Effector CD8-positive, alpha-beta T cell (primary cell): Measurements from ENCODE around the gene CACNG6.
A peak's percentile ranks its signal among the peaks of the same experiment; 100 is the strongest.
"Not testable (repeated sequence)": the region's sequence is repeated elsewhere in the genome, so short reads cannot be mapped to it uniquely, and the experiment has no call there.

Experiments used
- DNase-seq: peaks from one replicate; lab custom pipeline; 2025; lab: John Stamatoyannopoulos, UW

CACNG6 gene

GRCh38 chr19:54002495-54003315, 11.3 kb downstream of the CACNG6 start:
- DNase-seq = no peak

GRCh38 chr19:54009440-54009839, 18.0 kb downstream of the CACNG6 start:
- no peak for DNase-seq

DNA sequence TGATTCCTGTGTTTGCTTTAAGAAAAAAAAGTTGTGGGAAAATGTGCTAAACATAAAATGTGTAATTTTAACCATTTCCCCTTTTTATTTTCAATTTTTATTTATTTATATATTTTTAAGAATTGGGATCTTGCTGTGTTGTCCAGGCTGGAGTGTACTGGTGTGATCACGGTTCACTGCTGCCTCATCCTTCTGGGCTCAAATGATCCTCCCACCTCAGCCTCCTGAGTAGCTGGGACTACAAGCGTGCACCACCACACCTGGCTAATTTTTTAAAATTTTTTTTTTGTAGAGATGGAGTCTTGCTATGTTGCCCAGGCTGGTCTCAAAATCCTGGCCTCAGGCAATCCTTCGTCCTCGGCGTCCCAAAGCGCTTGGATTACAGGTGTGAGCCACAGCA, 19.0 kb downstream of the CACNG6 start:
- no peak for DNase-seq

DNA sequence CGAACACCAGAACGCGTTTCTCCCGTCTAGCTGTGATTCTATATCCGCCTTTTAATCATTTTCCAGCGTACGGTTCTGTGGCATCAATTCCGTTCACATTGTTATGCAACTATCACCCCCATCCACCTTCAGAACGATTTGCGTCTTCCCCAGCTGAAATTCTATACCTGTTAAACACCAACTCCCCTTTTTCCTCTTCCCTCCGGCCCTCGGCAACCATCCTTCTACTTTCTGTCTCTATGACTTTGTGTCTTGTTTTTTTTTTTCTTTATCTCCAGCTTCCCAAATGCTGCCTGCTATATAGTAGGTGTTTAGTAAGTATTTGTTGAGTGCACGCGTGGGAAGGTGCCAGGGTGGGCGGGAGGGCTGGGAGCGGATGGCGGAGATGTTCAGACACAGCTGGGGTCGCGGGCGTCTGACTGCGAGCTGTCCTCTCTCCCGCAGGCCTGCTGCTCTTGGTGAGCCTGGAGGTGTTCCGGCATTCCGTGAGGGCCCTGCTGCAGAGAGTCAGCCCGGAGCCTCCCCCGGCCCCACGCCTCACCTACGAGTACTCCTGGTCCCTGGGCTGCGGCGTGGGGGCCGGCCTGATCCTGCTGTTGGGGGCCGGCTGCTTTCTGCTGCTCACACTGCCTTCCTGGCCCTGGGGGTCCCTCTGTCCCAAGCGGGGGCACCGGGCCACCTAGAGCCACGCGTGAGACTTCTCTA, 20.2 kb downstream of the CACNG6 start:
- DNase-seq = no peak

GRCh38 chr19:54013866-54014265, 22.4 kb downstream of the CACNG6 start:
- no peak for DNase-seq

DNA sequence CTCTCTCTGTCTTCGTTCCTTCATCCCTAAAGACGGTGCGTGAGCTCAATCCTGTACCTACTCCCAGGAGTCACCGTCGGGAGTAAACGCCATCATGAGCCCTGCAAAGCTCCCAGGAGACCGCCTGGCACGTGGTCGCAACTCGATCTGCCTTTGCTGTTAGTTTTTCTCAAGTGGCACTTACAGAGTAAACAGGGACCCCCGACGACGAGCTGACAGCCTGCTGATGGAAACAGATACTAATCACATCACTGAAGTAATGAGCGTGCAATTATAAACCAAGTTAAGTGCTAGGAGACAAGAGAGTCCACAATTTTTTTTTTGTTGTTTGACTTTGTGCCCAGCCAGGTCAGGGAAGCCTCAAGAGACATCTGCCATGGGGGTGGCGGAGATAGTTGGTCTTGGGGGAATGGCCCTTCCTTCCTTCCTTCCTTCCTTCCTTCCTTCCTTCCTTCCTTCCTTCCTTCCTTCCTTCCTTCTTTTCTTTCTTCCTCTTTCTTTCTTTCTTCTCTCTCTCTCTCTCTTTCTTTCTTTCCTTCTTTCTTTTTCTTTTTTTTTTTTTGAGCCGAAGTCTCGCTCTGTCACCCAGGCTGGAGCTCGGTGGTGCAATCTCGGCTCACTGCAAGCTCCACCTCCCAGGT, 23.6 kb downstream of the CACNG6 start:
- DNase-seq = no peak

DNA sequence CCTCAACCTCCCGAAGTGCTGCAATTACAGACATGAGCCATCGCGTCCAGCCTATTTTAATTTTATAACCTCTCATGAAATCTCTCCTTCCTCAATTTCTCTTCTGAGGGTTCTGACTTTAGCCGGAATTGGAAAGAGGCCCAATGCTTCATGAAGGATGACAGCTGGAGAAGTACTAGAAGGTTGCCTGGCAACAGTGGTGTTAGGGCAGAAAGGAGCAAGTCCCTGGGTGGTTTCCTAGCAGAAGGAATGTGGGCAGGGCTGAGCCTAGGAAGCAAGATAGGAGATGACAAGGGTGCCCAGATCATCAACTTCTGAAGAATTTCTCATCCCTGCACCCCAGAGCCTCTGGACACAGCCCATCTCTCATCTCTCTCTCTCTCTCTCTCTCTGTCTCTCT, 25.8 kb downstream of the CACNG6 start:
- DNase-seq = no peak

GRCh38 chr19:54021363-54021762, 29.9 kb downstream of the CACNG6 start:
- DNase-seq = no peak

DNA sequence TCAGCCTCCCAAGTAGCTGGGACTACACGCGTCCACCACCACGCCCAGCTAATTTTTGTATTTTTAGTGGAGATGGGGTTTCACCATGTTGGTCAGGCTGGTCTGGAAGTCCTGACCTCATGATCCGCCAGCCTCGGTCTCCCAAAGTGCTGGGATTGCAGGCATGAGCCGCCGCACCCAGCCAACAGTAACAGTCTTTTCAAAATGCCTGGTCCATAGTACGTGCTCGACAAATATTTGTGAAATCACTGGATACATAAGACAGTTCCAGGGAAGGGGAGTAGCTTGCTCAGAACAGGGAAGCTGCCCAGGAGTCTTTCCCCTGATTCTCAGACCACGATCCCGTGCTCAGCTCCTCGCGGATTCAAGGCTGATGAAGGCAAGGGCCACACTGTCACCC, 30.5 kb downstream of the CACNG6 start:
- DNase-seq = no peak

DNA sequence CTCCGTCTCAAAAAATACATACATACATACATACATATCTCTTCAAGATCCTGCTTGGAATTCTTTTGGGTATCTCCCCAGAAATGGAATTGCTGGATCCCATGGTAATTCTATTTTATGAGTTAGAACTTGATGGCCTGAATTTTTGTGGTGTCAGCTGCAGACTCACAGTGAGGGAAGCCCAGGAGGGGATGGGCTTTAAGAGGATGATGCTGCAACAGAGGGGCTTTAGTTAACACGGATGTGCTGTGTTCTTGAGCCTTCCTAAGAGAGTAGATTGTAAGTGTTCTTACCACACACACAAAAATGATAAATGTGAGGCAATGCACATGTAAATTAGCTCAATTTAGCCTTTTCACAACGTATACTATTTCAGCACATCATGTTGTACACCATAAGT, 31.8 kb downstream of the CACNG6 start:
- no peak for DNase-seq

- no peak for DNase-seq
These were observed 33.2 kb downstream of the CACNG6 start for GRCh38 chr19:54024660-54025059.

- DNase-seq = no peak
These were observed 35.2 kb downstream of the CACNG6 start for GRCh38 chr19:54026656-54027055.

DNA sequence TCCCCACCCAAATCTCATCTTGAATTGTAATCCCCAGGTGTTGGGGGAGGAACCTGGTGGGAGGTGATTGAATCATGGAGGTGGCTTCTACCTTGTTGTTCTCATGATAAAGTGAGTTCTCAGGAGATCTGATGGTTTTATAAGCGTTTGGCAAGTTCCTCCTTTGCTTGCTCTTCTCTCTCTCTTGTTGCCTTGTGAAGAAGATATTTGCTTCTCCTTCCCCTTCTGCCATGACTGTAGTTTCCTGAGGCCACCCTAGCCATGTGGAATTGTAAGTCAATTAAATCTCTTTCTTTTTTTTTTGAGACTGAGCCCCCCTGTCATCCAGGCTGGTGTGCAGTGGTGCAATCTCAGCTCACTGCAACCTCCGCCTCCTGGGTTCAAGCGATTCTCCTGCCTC, 37.9 kb downstream of the CACNG6 start:
- DNase-seq = no peak

- DNase-seq = peak; percentile 19
These were observed 38.6 kb downstream of the CACNG6 start for GRCh38 chr19:54029930-54030490.

- DNase-seq = no peak
These were observed 39.6 kb downstream of the CACNG6 start for GRCh38 chr19:54030895-54031586.

DNA sequence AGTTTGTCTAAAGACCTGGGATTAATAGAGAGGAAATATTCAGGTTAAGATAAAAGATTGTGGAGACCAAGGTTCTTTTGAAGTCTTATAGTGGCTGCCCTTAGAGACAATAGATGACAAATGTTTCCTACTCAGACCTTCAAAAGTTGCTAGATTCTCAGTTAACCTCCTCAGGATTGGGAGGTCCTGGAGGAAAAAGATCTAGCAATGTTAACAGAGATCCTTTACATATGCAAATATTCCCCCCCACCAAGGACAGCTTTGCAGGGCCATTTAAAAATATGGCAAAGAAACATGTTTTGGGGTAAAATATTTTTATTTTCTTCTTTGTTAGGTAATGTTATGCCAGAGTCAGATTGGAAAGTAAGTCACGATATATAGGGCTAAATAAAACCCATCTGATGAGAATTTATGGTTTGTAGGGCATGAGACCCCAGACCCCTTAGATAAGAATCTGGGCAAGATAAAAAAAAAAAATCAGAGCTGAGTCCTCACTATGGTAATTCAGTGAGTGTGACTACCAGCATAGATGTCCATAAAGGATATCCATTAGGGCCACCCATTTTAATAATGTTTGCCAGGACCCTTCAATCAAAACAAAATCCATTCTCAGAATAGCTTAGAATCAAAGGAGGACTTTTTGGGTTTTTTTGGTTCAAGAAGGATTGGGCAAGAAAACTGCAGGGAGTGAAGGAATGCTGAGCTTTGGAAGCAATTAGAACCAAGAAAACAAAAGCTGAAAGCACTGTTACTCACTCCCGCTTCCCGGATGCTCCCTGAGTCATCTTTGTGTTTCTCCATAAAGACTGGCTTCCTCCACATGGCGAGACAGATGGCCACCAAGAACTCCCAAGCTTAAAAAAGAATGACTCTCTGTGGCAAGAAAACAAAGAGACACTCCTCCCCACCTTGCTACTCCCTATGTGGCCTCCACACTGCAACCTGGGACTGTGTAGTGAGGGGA, 44.1 kb downstream of the CACNG6 start:
- DNase-seq = no peak

DNA sequence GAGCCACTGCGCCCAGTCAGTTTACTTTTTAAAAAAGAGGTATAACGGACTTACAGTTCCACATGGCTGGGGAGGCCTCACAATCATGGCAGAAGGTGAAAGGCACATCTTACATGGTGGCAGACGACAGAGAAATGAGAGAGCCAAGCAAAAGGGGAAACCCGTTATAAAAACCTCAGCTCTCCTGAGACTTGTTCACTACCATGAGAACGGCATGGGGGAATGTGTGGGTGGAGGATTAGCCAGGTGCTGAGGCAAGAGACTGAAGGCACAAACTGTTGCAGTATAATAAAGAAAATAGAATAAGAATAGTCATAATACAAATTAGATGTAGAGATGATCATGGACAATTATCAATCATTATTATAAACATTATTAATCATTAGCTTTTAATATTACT, 45.1 kb downstream of the CACNG6 start:
- not testable (repeated sequence) for DNase-seq

DNA sequence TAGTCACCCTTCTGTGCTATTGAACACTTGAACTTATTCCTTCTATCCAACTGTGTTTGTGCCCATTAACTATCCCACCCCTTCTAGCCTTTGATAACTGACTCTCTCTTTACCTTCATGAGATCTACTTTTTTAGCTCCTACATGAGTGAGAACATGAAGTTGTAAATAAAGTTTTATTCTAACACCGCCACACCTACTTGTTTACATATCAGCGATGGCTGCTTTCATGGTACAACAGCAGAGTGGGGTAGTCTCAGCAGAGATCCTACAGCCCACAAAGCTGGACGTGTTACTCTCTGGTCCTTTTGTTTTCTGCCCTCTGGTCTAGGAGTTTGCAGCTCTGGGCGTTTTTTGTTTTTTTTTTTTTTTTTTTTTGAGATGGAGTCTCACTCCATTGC, 48.6 kb downstream of the CACNG6 start:
- DNase-seq = no peak

GRCh38 chr19:54041969-54042606, 50.7 kb downstream of the CACNG6 start:
- no peak for DNase-seq

DNA sequence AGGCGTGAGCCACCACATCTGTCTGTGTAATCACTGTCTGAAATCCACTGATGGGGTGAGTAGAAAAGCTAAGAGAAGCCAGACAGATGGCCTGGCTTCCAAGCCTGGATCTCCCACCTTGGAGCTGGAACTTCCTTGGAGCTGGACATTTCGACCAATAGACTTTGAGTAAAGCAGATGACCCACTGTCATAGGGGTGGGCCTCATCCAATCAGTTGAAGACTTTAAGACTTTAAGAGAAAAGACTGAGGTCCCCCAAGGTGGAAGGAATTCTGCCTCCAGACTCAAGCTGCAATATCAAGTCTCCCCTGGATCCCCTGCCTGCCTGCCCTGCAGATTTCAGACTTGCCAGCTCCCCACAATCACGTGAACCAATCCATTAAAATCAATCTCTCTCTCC, 51.6 kb downstream of the CACNG6 start:
- DNase-seq = no peak
